ENCODE results near the gene GABRG3. TPM values are rescaled to one million over a fixed set of nuclear protein-coding genes. Genes with fewer than 3 reads are reported as not detected.

The GABRG3 gene
- total and polyA plus RNA-seq, 9 of the 15 experiments (the other 6 are each of a cell fraction or from before 2014, with no cell fraction given): 4.0 to 15.1 (median 11.2) TPM

DNA sequence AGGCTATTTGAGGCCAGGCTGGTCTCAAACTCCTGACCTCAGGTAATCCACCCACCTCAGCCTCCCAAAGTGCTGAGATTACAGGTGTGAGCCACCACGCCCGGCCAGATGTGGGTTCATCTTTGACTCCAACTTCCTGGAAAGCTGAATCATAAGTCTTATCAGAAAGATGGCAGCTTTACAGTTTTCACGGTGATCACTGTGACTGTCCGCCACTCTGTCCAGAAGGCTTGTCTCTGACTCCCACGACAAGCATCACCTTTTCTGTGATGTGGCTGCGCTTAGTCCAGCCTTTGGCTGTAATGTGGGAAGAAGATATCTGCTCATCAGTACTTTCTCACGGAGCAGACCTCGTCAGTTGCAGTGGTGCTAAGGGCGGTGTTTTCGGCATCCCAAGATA is 527.7 kb downstream of the GABRG3 start (continued):
- TF ChIP-seq, protein P1, sequence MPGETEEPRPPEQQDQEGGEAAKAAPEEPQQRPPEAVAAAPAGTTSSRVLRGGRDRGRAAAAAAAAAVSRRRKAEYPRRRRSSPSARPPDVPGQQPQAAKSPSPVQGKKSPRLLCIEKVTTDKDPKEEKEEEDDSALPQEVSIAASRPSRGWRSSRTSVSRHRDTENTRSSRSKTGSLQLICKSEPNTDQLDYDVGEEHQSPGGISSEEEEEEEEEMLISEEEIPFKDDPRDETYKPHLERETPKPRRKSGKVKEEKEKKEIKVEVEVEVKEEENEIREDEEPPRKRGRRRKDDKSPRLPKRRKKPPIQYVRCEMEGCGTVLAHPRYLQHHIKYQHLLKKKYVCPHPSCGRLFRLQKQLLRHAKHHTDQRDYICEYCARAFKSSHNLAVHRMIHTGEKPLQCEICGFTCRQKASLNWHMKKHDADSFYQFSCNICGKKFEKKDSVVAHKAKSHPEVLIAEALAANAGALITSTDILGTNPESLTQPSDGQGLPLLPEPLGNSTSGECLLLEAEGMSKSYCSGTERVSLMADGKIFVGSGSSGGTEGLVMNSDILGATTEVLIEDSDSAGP (CRISPR knock-in tag; IDR thresholded peaks at IDR 0.05): no peak
- 0 out of 2 replicates have a peak, but pooled peaks have one; percentile 32 for TF ChIP-seq SOX6 (IDR thresholded peaks at IDR 0.05)
- 0 out of 2 replicates have a peak, but pooled peaks have one; percentile 32 for TF ChIP-seq SMARCA4 (IDR thresholded peaks at IDR 0.05)
- no peak for TF ChIP-seq RCOR1 (IDR thresholded peaks at IDR 0.05; ENCODE audit: borderline replicate concordance in 1 of 2, low read depth in 2 of 2, low read length in 2 of 2)
- peak; percentile 88 for TF ChIP-seq TCF3 (CRISPR knock-in tag; IDR thresholded peaks at IDR 0.05)
- TF ChIP-seq ELF1 (tag; IDR thresholded peaks at IDR 0.05): no peak
- TF ChIP-seq CTBP1 (IDR thresholded peaks at IDR 0.05; ENCODE audit: borderline replicate concordance): peak; percentile 82
- TF ChIP-seq, protein P2, sequence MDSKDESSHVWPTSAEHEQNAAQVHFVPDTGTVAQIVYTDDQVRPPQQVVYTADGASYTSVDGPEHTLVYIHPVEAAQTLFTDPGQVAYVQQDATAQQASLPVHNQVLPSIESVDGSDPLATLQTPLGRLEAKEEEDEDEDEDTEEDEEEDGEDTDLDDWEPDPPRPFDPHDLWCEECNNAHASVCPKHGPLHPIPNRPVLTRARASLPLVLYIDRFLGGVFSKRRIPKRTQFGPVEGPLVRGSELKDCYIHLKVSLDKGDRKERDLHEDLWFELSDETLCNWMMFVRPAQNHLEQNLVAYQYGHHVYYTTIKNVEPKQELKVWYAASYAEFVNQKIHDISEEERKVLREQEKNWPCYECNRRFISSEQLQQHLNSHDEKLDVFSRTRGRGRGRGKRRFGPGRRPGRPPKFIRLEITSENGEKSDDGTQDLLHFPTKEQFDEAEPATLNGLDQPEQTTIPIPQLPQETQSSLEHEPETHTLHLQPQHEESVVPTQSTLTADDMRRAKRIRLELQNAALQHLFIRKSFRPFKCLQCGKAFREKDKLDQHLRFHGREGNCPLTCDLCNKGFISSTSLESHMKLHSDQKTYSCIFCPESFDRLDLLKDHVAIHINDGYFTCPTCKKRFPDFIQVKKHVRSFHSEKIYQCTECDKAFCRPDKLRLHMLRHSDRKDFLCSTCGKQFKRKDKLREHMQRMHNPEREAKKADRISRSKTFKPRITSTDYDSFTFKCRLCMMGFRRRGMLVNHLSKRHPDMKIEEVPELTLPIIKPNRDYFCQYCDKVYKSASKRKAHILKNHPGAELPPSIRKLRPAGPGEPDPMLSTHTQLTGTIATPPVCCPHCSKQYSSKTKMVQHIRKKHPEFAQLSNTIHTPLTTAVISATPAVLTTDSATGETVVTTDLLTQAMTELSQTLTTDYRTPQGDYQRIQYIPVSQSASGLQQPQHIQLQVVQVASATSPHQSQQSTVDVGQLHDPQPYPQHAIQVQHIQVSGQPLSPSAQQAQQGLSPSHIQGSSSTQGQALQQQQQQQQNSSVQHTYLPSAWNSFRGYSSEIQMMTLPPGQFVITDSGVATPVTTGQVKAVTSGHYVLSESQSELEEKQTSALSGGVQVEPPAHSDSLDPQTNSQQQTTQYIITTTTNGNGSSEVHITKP (IDR thresholded peaks at IDR 0.05; ENCODE audit: partially characterized antibody): no peak
- TF ChIP-seq ZNF695 (CRISPR knock-in tag; IDR thresholded peaks at IDR 0.05): no peak
- TF ChIP-seq KDM1A (IDR thresholded peaks at IDR 0.05): peak; percentile 64 to 65; a peak in 3 of 4 replicates
- peak; percentile 48; the same call in 1 of the 2 replicates for TF ChIP-seq JUND (IDR thresholded peaks at IDR 0.05; ENCODE audit: borderline replicate concordance, low read depth, low read length)
- TF ChIP-seq JUND (tag; IDR thresholded peaks at IDR 0.05; ENCODE audit: borderline replicate concordance, low read depth, low read length): no peak; the same call in 2 of the 3 replicates
- TF ChIP-seq TCF7 (IDR thresholded peaks at IDR 0.05; ENCODE audit: borderline replicate concordance): 0 out of 2 replicates have a peak, but pooled peaks have one; percentile 75
- TF ChIP-seq MEIS2 (IDR thresholded peaks at IDR 0.05; ENCODE audit: partially characterized antibody): no peak
- TF ChIP-seq TFAM (CRISPR knock-in tag; conservative IDR thresholded peaks at IDR 0.05): no peak
- 0 out of 2 replicates have a peak, but pooled peaks have one; percentile 38 for TF ChIP-seq SMAD4 (CRISPR knock-in tag; conservative IDR thresholded peaks at IDR 0.05)
- TF ChIP-seq, protein P3, sequence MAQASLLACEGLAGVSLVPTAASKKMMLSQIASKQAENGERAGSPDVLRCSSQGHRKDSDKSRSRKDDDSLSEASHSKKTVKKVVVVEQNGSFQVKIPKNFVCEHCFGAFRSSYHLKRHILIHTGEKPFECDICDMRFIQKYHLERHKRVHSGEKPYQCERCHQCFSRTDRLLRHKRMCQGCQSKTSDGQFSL (CRISPR knock-in tag; IDR thresholded peaks at IDR 0.05): no peak
- TF ChIP-seq, protein P3 (tag; IDR thresholded peaks at IDR 0.05): no peak
- TF ChIP-seq, protein P4, sequence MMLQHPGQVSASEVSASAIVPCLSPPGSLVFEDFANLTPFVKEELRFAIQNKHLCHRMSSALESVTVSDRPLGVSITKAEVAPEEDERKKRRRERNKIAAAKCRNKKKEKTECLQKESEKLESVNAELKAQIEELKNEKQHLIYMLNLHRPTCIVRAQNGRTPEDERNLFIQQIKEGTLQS (IDR thresholded peaks at IDR 0.05): peak; percentile 34; the same call in 1 of the 2 replicates
- TF ChIP-seq, protein P4 (CRISPR knock-in tag; conservative IDR thresholded peaks at IDR 0.05): no peak
- TF ChIP-seq ZNF134 (CRISPR knock-in tag; conservative IDR thresholded peaks at IDR 0.05): no peak
- peak; percentile 87 for TF ChIP-seq FOSL1 (tag; conservative IDR thresholded peaks at IDR 0.05)
- no peak for TF ChIP-seq SNRNP70 (optimal IDR thresholded peaks at IDR 0.05; ENCODE audit: low read depth, low read length)
- no peak for TF ChIP-seq HDAC2 (IDR thresholded peaks at IDR 0.05)
- TF ChIP-seq RFX7 (CRISPR knock-in tag; IDR thresholded peaks at IDR 0.05): no peak

Measured in K562 (cell line).